HFFc6 (cell line): ENCODE measurements around the gene SLC24A4. TPM values are rescaled to one million over a fixed set of nuclear protein-coding genes. Genes with fewer than 3 reads are reported as not detected.
A peak's percentile ranks its signal among the peaks of the same experiment; 100 is the strongest.

Experiments
- DNase-seq: peaks from one replicate; pipeline ENCODE4 v3.0.0-alpha.2; 2018
- H3K27ac Mint-ChIP-seq: 2 replicates; pipeline ENCODE4 v1.8.0; 2020; ENCODE audit warnings: mild to moderate bottlenecking, mixed read lengths
- H3K27me3 Mint-ChIP-seq: 2 replicates; pipeline ENCODE4 v1.8.0; 2021; ENCODE audit warnings: mild to moderate bottlenecking, moderate library complexity, mixed read lengths; ENCODE audit not compliant: insufficient read depth
- H3K36me3 Mint-ChIP-seq: 2 replicates; pipeline ENCODE4 v1.8.0; 2021; ENCODE audit warnings: low read depth, mixed read lengths
- H3K4me1 Mint-ChIP-seq: 2 replicates; pipeline ENCODE4 v1.8.0; 2020; ENCODE audit warnings: low read depth, mixed read lengths
- H3K4me3 Mint-ChIP-seq: 2 replicates; pipeline ENCODE4 v1.8.0; 2020; ENCODE audit warnings: mild to moderate bottlenecking, moderate library complexity, mixed read lengths
- H3K9me3 Mint-ChIP-seq: 2 replicates; pipeline ENCODE4 v1.8.0; 2020; ENCODE audit warnings: mild to moderate bottlenecking, mixed read lengths
- total RNA-seq, 6 experiments: library from RNA; stranded (reverse); fragmentation: NEBNext Ultra II Directional; extraction: Animal tissue kit (Norgen Biotek cat#: 25700); gene quantifications; 2 replicates in 1 of 6; 3 replicates in 5 of 6; pipeline ENCODE4 v1.2.3, GENCODE V29; 2021
- TF ChIP-seq, protein P1 (sequence below): fragments of 200-600 bp; sonication (generic); IDR thresholded peaks from 2 replicates; pipeline ENCODE4 v1.5.0; 2021; ENCODE audit warnings: antibody characterized with exemption, mild to moderate bottlenecking

SLC24A4 gene
- total RNA-seq, 6 experiments from 2014 or later = not detected

DNA sequence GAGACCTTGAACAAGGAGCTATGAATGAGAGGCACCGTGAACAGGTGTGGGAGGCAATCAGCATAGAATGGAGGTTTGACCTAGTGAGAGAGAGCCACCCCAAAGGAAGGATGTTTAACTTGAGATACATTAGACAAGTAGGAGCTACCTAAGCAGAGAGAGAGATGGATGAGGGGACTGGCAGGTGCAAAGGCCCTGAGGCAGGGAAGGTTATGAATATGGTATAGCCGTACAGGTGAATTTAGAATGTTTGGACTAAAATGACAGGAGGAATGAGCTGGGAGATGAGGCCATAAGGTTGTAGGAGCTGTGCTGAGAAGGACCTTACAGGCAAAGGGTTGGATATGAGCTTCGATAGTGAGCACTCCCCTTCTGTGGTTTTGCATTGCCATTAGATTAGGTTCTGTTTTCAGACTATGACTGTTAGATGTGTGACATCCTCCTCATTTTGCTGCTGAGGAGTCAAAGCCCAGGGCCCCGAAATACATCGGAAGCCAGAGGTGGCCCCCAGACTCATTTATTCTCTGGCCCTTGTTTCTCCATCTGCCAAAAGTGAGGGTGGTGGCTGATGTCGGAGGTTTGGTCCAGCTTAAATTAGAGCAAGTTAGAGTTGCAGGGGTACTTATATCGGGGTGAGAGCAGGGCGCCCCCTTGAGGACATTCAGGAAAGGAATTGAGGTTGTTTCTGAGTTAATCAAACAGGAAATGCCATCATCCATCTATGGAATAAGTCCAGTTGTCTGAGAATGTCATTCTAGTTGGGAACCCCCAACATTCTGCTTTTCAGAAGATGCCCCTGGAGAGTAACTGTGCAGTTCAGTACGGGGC lies 29.4 kb downstream of the SLC24A4 start:
- no peak for DNase-seq
- Mint-ChIP-seq H3K9me3 (no peaks in the 10 kb centered on the region), H3K4me1 (no peaks in the 10 kb centered on the region), H3K27me3 (peaks cover 8% of the 10 kb centered on the region), H3K4me3 (no peak overlapping the region), H3K27ac (no peak overlapping the region), H3K36me3 (no peaks in the 10 kb centered on the region)
- TF ChIP-seq, protein P1, sequence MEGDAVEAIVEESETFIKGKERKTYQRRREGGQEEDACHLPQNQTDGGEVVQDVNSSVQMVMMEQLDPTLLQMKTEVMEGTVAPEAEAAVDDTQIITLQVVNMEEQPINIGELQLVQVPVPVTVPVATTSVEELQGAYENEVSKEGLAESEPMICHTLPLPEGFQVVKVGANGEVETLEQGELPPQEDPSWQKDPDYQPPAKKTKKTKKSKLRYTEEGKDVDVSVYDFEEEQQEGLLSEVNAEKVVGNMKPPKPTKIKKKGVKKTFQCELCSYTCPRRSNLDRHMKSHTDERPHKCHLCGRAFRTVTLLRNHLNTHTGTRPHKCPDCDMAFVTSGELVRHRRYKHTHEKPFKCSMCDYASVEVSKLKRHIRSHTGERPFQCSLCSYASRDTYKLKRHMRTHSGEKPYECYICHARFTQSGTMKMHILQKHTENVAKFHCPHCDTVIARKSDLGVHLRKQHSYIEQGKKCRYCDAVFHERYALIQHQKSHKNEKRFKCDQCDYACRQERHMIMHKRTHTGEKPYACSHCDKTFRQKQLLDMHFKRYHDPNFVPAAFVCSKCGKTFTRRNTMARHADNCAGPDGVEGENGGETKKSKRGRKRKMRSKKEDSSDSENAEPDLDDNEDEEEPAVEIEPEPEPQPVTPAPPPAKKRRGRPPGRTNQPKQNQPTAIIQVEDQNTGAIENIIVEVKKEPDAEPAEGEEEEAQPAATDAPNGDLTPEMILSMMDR = peak; percentile 72

DNA sequence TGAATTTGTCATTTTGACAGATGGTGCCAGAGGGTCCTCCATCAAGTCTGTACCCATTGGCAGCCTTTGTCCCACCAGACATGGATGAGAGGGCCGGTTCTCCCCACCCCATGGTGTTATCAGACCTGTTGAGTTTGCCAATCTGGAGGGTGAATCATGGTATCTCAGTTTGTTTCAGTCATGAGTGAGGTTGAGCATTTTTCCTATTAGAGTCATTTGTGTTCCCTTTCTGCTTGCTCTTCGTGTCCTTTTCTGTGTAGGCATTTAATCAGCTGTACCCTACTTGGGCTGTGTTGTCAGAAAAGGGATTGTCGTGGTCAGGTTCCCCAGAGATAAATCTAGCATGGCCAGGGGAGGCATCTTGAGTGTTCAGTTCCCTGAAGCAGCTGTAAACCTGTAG lies 30.5 kb downstream of the SLC24A4 start:
- no peaks in the 10 kb centered on the region for H3K36me3 Mint-ChIP-seq

DNA sequence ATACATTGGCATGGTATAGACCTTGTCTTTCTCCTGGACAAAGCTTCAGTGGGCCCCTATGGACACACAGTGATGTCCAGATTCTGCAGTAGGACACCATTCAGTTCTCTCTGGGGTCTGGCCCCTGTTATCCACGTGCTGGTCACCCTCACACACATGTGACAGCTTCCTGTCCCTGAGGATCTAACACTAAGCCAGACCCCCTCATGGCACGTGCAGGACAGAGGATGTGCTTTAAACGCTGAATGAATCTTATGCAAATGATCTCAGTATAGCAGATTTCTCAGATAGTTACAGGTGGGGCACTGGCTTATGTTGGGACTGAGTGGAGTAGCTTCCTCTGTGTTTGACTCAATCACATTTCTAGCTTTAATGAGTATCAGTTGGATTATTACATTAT lies 33.7 kb downstream of the SLC24A4 start:
- no peak for DNase-seq
- Mint-ChIP-seq H3K27me3 (peaks cover 31% of the 10 kb centered on the region), H3K4me3 (no peak overlapping the region)

More for the DNA sequence above, 30.5 kb downstream of the SLC24A4 start:
- Mint-ChIP-seq H3K9me3 (no peaks in the 10 kb centered on the region), H3K27me3 (peaks cover 13% of the 10 kb centered on the region), H3K27ac (no peak overlapping the region), H3K4me1 (no peaks in the 10 kb centered on the region), H3K4me3 (no peak overlapping the region)
- TF ChIP-seq, protein P1 = no peak
- no peak for DNase-seq

DNA sequence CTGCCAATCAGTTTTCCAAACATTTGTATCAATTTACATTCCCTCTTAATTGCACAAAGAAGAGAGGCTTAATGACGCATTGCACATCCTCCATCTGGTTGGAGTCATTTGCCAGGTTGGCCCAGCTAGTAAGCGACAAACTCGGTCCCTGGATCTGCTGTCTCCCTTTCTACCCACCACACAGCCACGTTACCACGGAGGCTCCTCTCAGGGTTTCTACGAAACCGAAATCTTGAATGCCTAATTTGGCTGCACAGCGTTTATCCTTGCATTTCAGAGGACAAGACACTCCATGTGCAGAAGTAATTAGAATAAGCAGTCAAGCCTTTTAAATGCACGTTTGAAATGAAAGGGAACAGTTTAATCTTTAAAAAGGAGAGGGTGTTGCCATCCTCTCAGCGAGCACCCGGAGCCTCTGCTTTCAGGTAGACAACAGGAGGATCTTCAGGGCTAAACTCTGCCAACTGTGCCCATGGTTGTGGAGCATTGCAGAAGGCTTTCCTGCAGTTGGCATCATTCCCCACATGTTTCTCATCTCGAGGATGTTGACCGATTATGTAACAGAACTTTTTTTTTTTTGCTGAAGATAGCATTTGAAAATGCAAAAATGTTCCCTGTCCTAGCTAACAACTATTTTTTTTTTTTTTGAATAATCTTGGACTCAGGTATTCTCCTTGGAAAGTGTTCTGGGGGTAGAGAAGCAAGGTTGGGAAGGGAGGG lies 37.8 kb downstream of the SLC24A4 start:
- H3K27me3 Mint-ChIP-seq = peaks cover 37% of the 10 kb centered on the region

More for the DNA sequence above, 33.7 kb downstream of the SLC24A4 start:
- no peaks in the 10 kb centered on the region for H3K4me1 Mint-ChIP-seq
- H3K36me3 Mint-ChIP-seq = no peaks in the 10 kb centered on the region
- H3K27ac Mint-ChIP-seq = no peak overlapping the region
- TF ChIP-seq, protein P1 = no peak
- no peaks in the 10 kb centered on the region for H3K9me3 Mint-ChIP-seq

DNA sequence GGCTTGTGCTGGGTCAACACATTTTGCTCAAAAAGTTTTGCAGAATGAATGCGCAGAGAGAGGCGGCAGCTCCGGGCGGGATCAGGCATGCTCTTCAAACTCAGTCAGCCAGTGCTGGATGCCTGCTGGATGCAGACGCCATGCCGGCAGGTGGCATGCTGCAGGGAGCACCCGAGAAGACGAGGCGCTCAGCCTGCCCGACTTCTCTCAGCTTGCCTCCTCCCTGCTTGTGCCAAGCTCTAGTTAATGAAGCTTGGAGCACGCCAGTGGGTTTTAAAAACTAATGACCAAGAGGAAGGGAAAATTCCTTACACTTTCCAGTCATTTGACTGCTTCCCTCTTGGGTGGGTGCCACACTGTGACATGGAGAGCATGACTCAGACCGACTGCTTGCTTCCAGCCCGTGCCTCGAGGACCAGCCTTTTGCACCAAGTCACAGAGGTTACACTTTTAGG lies 39.8 kb downstream of the SLC24A4 start:
- peak; percentile 22 for DNase-seq
- Mint-ChIP-seq H3K27me3 (peaks cover 46% of the 10 kb centered on the region), H3K9me3 (no peaks in the 10 kb centered on the region), H3K27ac (no peak overlapping the region), H3K4me3 (no peak overlapping the region), H3K4me1 (no peaks in the 10 kb centered on the region), H3K36me3 (no peaks in the 10 kb centered on the region)
- TF ChIP-seq, protein P1 = no peak

More for the DNA sequence above, 37.8 kb downstream of the SLC24A4 start:
- no peak overlapping the region for H3K4me3 Mint-ChIP-seq
- H3K4me1 Mint-ChIP-seq = no peaks in the 10 kb centered on the region
- TF ChIP-seq, protein P1 = no peak
- H3K27ac Mint-ChIP-seq = no peak overlapping the region
- no peaks in the 10 kb centered on the region for H3K9me3 Mint-ChIP-seq
- no peaks in the 10 kb centered on the region for H3K36me3 Mint-ChIP-seq
- no peak for DNase-seq
